Liver (tissue), 3 donors: ENCODE measurements around the gene EDEM2.
A peak's percentile ranks its signal among the peaks of the same experiment; 100 is the strongest.

Experiments
- ATF3 ChIP-seq: IDR thresholded peaks from 2 replicates; pipeline ENCODE4 v1.6.1; 2016; ENCODE audit warnings: antibody characterized with exemption
- CTCF ChIP-seq: fragments of 150-350 bp; IDR thresholded peaks from 2 replicates; pipeline ENCODE4 v1.5.1; 2017; ENCODE audit warnings: improper control_type of control experiment, low read depth, low read length; ENCODE audit not compliant: missing input control
- FOXA1 ChIP-seq: IDR thresholded peaks from 2 replicates; pipeline ENCODE4 v1.6.1; 2016; ENCODE audit warnings: antibody characterized with exemption
- HNF4G ChIP-seq: IDR thresholded peaks from 2 replicates; pipeline ENCODE4 v1.6.1; 2016; ENCODE audit warnings: antibody characterized with exemption
- JUND ChIP-seq, 2 donors: IDR thresholded peaks; 2 replicates each; pipeline ENCODE4 v1.6.1; 2016; ENCODE audit warnings: antibody characterized with exemption in 2 of 2
- RXRA ChIP-seq, 2 donors: IDR thresholded peaks; 2 replicates each; pipeline ENCODE4 v1.6.1; 2017 to 2018; ENCODE audit warnings: antibody characterized with exemption in 2 of 2, mild to moderate bottlenecking in 1 of 2
- SP1 ChIP-seq: IDR thresholded peaks from 2 replicates; pipeline ENCODE4 v1.6.1; 2018; ENCODE audit warnings: antibody characterized with exemption, mild to moderate bottlenecking
- TAF1 ChIP-seq: conservative IDR thresholded peaks from 2 replicates; pipeline ENCODE4 v1.6.1; 2016; ENCODE audit warnings: antibody characterized with exemption, mild to moderate bottlenecking
- YY1 ChIP-seq: IDR thresholded peaks from 2 replicates; pipeline ENCODE4 v1.6.1; 2016; ENCODE audit warnings: antibody characterized with exemption, mild to moderate bottlenecking
- donor health status: healthy.
- donor health status: healthy.

GRCh38 chr20:35174458-35175216 lies 27.5 kb upstream of the EDEM2 start:
- TF ChIP-seq FOXA1 (no peak), CTCF (no peak), ATF3 (no peak), RXRA (IDR thresholded peaks at IDR 0.05) (peak in 1 of 2 donors; percentile 17), TAF1 (no peak), HNF4G (no peak), SP1 (peak; percentile 53), JUND (IDR thresholded peaks at IDR 0.05) (no peak), YY1 (no peak)
